ENCODE measurements around the gene SEC31B.

Gene SEC31B

DNA sequence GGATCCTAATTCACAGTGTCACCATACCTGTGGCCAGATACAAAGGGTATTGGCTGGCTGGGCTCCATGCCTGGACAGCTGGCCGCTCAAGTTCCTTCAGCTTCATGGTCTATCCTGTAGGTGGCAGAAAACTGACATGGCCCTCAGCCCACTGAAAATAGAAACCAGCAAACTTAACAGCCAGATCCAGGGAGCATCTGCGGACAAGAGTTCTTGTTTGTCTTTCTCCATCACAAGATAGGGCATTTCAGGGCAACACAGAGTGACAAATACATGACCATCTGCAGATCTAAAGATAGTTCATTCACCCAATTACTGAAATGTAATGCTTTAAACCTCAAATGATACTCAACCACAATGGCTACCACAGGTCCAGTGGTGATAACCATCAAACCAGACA is 2.8 kb downstream of the SEC31B start:
- no peak overlapping the region for H3K23ac ChIP-seq (ENCODE audit: low read length in 2 of 2)

DNA sequence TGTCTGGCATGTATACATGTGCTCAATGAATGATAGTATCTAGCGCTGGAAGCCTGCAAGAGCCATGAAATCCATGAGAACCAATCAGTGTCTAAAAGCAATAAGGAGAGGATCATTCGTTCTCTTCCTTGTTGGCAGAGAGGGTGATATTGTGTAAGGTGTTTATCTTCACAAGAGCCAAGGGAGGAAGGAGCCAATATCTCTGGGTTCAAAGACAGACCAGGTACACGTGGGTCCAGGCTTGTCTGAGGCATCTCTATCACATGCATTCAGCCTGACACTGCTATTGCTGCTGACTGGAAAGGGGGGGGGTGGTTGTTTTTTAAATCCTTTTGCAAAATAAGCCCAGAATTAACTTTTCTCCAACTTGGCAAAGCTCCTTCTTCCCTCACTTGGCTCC is 4.0 kb downstream of the SEC31B start:
- Histone ChIP-seq H3K4me1 (ENCODE audit: control insufficient read depth, insufficient read depth, low read depth, low read length) (peaks cover 7% of the 10 kb centered on the region), H2AFZ (ENCODE audit: low read depth, low read length) (no peak overlapping the region), H3K23ac (ENCODE audit: low read length in 2 of 2) (no peak overlapping the region), H3K18ac (ENCODE audit: low read depth in 1 of 2, low read length in 2 of 2) (no peak overlapping the region), H3K4me3 (ENCODE audit: insufficient read depth in 1 of 2, low read depth in 1 of 2, low read length in 2 of 2) (no peak overlapping the region), H3K79me1 (replicated peaks; ENCODE audit: low read length, poor library complexity, severe bottlenecking) (no peaks in the 10 kb centered on the region), H3K27me3 (ENCODE audit: control insufficient read depth in 1 of 2, insufficient read depth in 1 of 2, low read length in 2 of 2) (peaks cover 0 to 13% of the 10 kb centered on the region in 2 experiments), H4K91ac (ENCODE audit: low read length) (no peak overlapping the region), H4K8ac (ENCODE audit: low read length) (no peak overlapping the region), H2BK15ac (ENCODE audit: low read depth, poor library complexity, severe bottlenecking) (no peak overlapping the region), H3K9me3 (ENCODE audit: control insufficient read depth, low read length) (no peaks in the 10 kb centered on the region), H2BK120ac (ENCODE audit: low read depth, low read length) (no peak overlapping the region), H2AK5ac (ENCODE audit: low read length, severe bottlenecking) (no peak overlapping the region), H3K36me3 (ENCODE audit: control insufficient read depth in 1 of 2, insufficient read depth in 2 of 2, low read depth in 1 of 2, low read length in 2 of 2) (peaks cover 4 to 16% of the 10 kb centered on the region in 2 experiments), H2BK5ac (ENCODE audit: low read depth, low read length, poor library complexity, severe bottlenecking) (no peak overlapping the region), H3K4ac (ENCODE audit: low read depth in 1 of 2, low read length in 2 of 2) (no peak overlapping the region), H2BK12ac (ENCODE audit: low read length in 2 of 2) (no peak overlapping the region), H3K27ac (ENCODE audit: low read length, poor library complexity, severe bottlenecking) (no peak overlapping the region), H3K4me2 (ENCODE audit: low read length, poor library complexity, severe bottlenecking) (no peak overlapping the region), H3K9ac (ENCODE audit: low read length) (no peak overlapping the region), H3K14ac (ENCODE audit: low read length in 2 of 2) (no peak overlapping the region)
- 75% methylated on average over 3 of the region's 3 CpGs for WGBS
- DNase-seq = no peak

More for the DNA sequence above, 2.8 kb downstream of the SEC31B start:
- Histone ChIP-seq H3K4me1 (ENCODE audit: control insufficient read depth, insufficient read depth, low read depth, low read length) (peaks cover 7% of the 10 kb centered on the region), H3K4me3 (ENCODE audit: insufficient read depth in 1 of 2, low read depth in 1 of 2, low read length in 2 of 2) (no peak overlapping the region), H3K4me2 (ENCODE audit: low read length, poor library complexity, severe bottlenecking) (no peak overlapping the region), H3K9ac (ENCODE audit: low read length) (no peak overlapping the region), H4K91ac (ENCODE audit: low read length) (no peak overlapping the region), H2BK12ac (ENCODE audit: low read length in 2 of 2) (no peak overlapping the region), H3K18ac (ENCODE audit: low read depth in 1 of 2, low read length in 2 of 2) (no peak overlapping the region), H2BK15ac (ENCODE audit: low read depth, poor library complexity, severe bottlenecking) (no peak overlapping the region), H4K8ac (ENCODE audit: low read length) (no peak overlapping the region), H3K4ac (ENCODE audit: low read depth in 1 of 2, low read length in 2 of 2) (no peak overlapping the region), H2BK5ac (ENCODE audit: low read depth, low read length, poor library complexity, severe bottlenecking) (no peak overlapping the region), H3K27me3 (ENCODE audit: control insufficient read depth in 1 of 2, insufficient read depth in 1 of 2, low read length in 2 of 2) (peaks cover 0 to 13% of the 10 kb centered on the region in 2 experiments), H3K79me1 (replicated peaks; ENCODE audit: low read length, poor library complexity, severe bottlenecking) (no peaks in the 10 kb centered on the region), H3K36me3 (ENCODE audit: control insufficient read depth in 1 of 2, insufficient read depth in 2 of 2, low read depth in 1 of 2, low read length in 2 of 2) (peaks cover 4 to 12% of the 10 kb centered on the region in 2 experiments), H3K9me3 (ENCODE audit: control insufficient read depth, low read length) (no peaks in the 10 kb centered on the region), H3K27ac (ENCODE audit: low read length, poor library complexity, severe bottlenecking) (no peak overlapping the region), H2AK5ac (ENCODE audit: low read length, severe bottlenecking) (no peak overlapping the region), H2BK120ac (ENCODE audit: low read depth, low read length) (no peak overlapping the region), H3K14ac (ENCODE audit: low read length in 2 of 2) (no peak overlapping the region), H2AFZ (ENCODE audit: low read depth, low read length) (no peak overlapping the region)
- 79% methylated on average over 2 of the region's 2 CpGs for WGBS
- DNase-seq = peak; percentile 21

DNA sequence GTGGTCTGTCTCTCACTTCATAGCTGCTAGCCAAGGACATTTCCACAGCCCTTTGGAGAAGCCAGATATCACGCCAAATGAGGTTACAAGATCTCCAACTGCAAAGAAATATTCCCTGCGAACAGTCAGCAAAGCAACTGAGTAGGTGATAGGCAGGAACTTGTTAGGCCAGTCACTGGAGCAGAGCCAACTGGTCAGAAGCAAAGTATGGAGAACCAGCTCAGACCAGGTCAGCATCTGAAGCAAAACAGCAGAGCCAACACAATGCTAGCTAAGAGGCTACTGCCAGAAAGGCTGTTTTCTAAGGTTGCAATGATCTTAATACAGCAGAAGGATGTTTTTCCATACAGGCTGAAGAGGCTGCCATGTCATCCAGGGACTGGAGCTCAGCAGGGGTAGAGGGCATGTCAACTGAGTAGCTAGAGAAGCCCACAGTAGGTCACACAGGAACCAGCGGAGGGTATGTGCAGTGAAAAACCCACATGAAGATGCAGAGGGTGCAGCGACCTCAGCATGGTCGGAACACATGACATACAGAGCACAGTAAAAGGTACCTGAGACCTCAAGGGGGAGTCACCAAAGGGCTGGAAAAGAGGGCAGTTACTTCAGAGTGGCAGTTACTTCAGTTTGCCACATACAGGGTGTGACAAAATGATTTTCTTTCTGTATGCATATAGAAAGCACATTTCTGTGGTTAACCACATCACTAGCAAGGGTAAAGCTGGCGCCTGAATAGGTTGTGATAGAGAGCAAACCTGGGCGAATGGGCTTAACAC is 8.9 kb downstream of the SEC31B start:
- 86% methylated on average over 7 of the region's 7 CpGs for WGBS
- Histone ChIP-seq H3K18ac (ENCODE audit: low read depth in 1 of 2, low read length in 2 of 2) (no peak overlapping the region), H3K4me3 (ENCODE audit: insufficient read depth in 1 of 2, low read depth in 1 of 2, low read length in 2 of 2) (no peak overlapping the region), H3K4me1 (ENCODE audit: control insufficient read depth, insufficient read depth, low read depth, low read length) (peaks cover 4% of the 10 kb centered on the region), H4K91ac (ENCODE audit: low read length) (no peak overlapping the region), H3K4me2 (ENCODE audit: low read length, poor library complexity, severe bottlenecking) (no peak overlapping the region), H3K14ac (ENCODE audit: low read length in 2 of 2) (no peak overlapping the region), H2BK120ac (ENCODE audit: low read depth, low read length) (no peak overlapping the region), H3K9ac (ENCODE audit: low read length) (no peak overlapping the region), H3K4ac (ENCODE audit: low read depth in 1 of 2, low read length in 2 of 2) (no peak overlapping the region), H3K27ac (ENCODE audit: low read length, poor library complexity, severe bottlenecking) (no peak overlapping the region), H2BK5ac (ENCODE audit: low read depth, low read length, poor library complexity, severe bottlenecking) (no peak overlapping the region), H3K79me1 (replicated peaks; ENCODE audit: low read length, poor library complexity, severe bottlenecking) (no peaks in the 10 kb centered on the region), H3K27me3 (ENCODE audit: control insufficient read depth in 1 of 2, insufficient read depth in 1 of 2, low read length in 2 of 2) (peaks cover 0 to 18% of the 10 kb centered on the region in 2 experiments), H3K36me3 (ENCODE audit: control insufficient read depth in 1 of 2, insufficient read depth in 2 of 2, low read depth in 1 of 2, low read length in 2 of 2) (peaks cover 14 to 19% of the 10 kb centered on the region in 2 experiments), H2AFZ (ENCODE audit: low read depth, low read length) (no peak overlapping the region), H3K9me3 (ENCODE audit: control insufficient read depth, low read length) (no peaks in the 10 kb centered on the region), H2BK15ac (ENCODE audit: low read depth, poor library complexity, severe bottlenecking) (no peak overlapping the region), H3K23ac (ENCODE audit: low read length in 2 of 2) (no peak overlapping the region), H2BK12ac (ENCODE audit: low read length in 2 of 2) (no peak overlapping the region), H2AK5ac (ENCODE audit: low read length, severe bottlenecking) (no peak overlapping the region), H4K8ac (ENCODE audit: low read length) (no peak overlapping the region)
- DNase-seq = no peak

DNA sequence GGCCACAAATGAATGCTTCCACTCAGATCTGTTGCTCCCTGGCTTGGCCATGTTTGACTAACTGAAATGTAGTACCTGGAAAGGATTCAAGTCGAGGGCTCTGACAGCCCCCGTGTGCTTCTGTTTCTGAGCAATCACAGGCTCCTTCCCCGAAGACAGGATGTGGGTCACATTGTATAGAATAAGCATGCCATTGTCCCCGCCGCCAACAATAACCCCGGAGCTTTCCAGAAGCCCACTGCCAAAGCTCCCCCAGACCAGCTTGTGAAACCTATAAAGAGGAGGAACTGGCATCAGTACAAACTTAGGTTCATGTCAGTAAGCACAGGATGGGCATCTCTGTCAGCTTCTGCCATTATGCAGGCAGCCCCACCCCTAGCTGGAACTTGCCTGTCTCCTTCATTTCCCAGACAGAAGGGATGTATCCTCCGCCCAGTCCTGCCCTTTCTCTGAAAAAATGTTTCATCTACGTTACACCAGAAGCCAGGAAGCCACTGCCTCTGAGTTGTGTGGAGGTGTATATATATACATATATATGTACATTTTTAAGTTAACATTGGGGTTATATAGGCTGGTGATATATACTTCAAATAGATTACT is 10.3 kb downstream of the SEC31B start:
- Histone ChIP-seq H3K23ac (ENCODE audit: low read length in 2 of 2) (no peak overlapping the region), H3K27me3 (ENCODE audit: control insufficient read depth in 1 of 2, insufficient read depth in 1 of 2, low read length in 2 of 2) (peaks cover 0 to 23% of the 10 kb centered on the region in 2 experiments), H2BK120ac (ENCODE audit: low read depth, low read length) (no peak overlapping the region), H3K27ac (ENCODE audit: low read length, poor library complexity, severe bottlenecking) (no peak overlapping the region), H3K79me1 (replicated peaks; ENCODE audit: low read length, poor library complexity, severe bottlenecking) (no peaks in the 10 kb centered on the region), H4K91ac (ENCODE audit: low read length) (no peak overlapping the region), H3K18ac (ENCODE audit: low read depth in 1 of 2, low read length in 2 of 2) (no peak overlapping the region), H3K9me3 (ENCODE audit: control insufficient read depth, low read length) (no peaks in the 10 kb centered on the region), H3K14ac (ENCODE audit: low read length in 2 of 2) (no peak overlapping the region), H2AK5ac (ENCODE audit: low read length, severe bottlenecking) (no peak overlapping the region), H3K9ac (ENCODE audit: low read length) (no peak overlapping the region), H3K36me3 (ENCODE audit: control insufficient read depth in 1 of 2, insufficient read depth in 2 of 2, low read depth in 1 of 2, low read length in 2 of 2) (peaks cover 14 to 23% of the 10 kb centered on the region in 2 experiments), H3K4me2 (ENCODE audit: low read length, poor library complexity, severe bottlenecking) (no peak overlapping the region), H3K4me3 (ENCODE audit: insufficient read depth in 1 of 2, low read depth in 1 of 2, low read length in 2 of 2) (no peak overlapping the region), H2BK12ac (ENCODE audit: low read length in 2 of 2) (no peak overlapping the region), H3K4ac (ENCODE audit: low read depth in 1 of 2, low read length in 2 of 2) (no peak overlapping the region), H2BK15ac (ENCODE audit: low read depth, poor library complexity, severe bottlenecking) (no peak overlapping the region), H4K8ac (ENCODE audit: low read length) (no peak overlapping the region), H3K4me1 (ENCODE audit: control insufficient read depth, insufficient read depth, low read depth, low read length) (peaks cover 4% of the 10 kb centered on the region), H2AFZ (ENCODE audit: low read depth, low read length) (no peak overlapping the region), H2BK5ac (ENCODE audit: low read depth, low read length, poor library complexity, severe bottlenecking) (no peak overlapping the region)
- WGBS = 54% methylated on average over 6 of the region's 8 CpGs
- no peak for DNase-seq

All from mesenchymal stem cell (in vitro differentiated cells and primary cell).